CD4-positive, alpha-beta T cell treated with Interferon gamma for 1 hour (primary cell): ENCODE measurements around the gene GUCY1A2.
"Not testable (repeated sequence)": the region's sequence is repeated elsewhere in the genome, so short reads cannot be mapped to it uniquely, and the experiment has no call there.

ENCODE experiments used
- DNase-seq: peaks from one replicate; pipeline ENCODE4 v3.0.0-alpha.2; 2020

The GUCY1A2 gene

GRCh38 chr11:106939157-106939556, 79.1 kb downstream of the GUCY1A2 start:
- no peak for DNase-seq

GRCh38 chr11:106937111-106937510, 81.2 kb downstream of the GUCY1A2 start:
- no peak for DNase-seq

GRCh38 chr11:106925245-106925644, 93.0 kb downstream of the GUCY1A2 start:
- DNase-seq: no peak

- DNase-seq: no peak
Measured at GRCh38 chr11:106920899-106921509, 97.3 kb downstream of the GUCY1A2 start.

- DNase-seq: no peak
Measured at GRCh38 chr11:106917973-106918372, 100.3 kb downstream of the GUCY1A2 start.

- DNase-seq: no peak
Measured at GRCh38 chr11:106914409-106914808, 103.9 kb downstream of the GUCY1A2 start.

- DNase-seq: no peak
Measured at GRCh38 chr11:106913141-106913540, 105.1 kb downstream of the GUCY1A2 start.

GRCh38 chr11:106904826-106905225, 113.5 kb downstream of the GUCY1A2 start:
- no peak for DNase-seq

- DNase-seq: no peak
Measured at GRCh38 chr11:106889718-106890117, 128.6 kb downstream of the GUCY1A2 start.

- DNase-seq: no peak
Measured at GRCh38 chr11:106888386-106888785, 129.9 kb downstream of the GUCY1A2 start.

GRCh38 chr11:106883693-106884092, 134.6 kb downstream of the GUCY1A2 start:
- DNase-seq: not testable (repeated sequence)

GRCh38 chr11:106879832-106880546, 138.3 kb downstream of the GUCY1A2 start:
- no peak for DNase-seq

- no peak for DNase-seq
Measured at GRCh38 chr11:106879029-106879428, 139.2 kb downstream of the GUCY1A2 start.

- no peak for DNase-seq
Measured at GRCh38 chr11:106875013-106875412, 143.3 kb downstream of the GUCY1A2 start.

- no peak for DNase-seq
Measured at GRCh38 chr11:106872246-106872645, 146.0 kb downstream of the GUCY1A2 start.

- DNase-seq: no peak
Measured at GRCh38 chr11:106858200-106858599, 160.1 kb downstream of the GUCY1A2 start.

GRCh38 chr11:106856566-106856965, 161.7 kb downstream of the GUCY1A2 start:
- DNase-seq: no peak

- DNase-seq: no peak
Measured at GRCh38 chr11:106854429-106854828, 163.8 kb downstream of the GUCY1A2 start.

GRCh38 chr11:106853850-106854401, 164.3 kb downstream of the GUCY1A2 start:
- no peak for DNase-seq

GRCh38 chr11:106852779-106853178, 165.5 kb downstream of the GUCY1A2 start:
- no peak for DNase-seq

- no peak for DNase-seq
Measured at GRCh38 chr11:106848526-106848925, 169.8 kb downstream of the GUCY1A2 start.

- DNase-seq: no peak
Measured at GRCh38 chr11:106842134-106842533, 176.1 kb downstream of the GUCY1A2 start.

- DNase-seq: no peak
Measured at GRCh38 chr11:106840947-106841346, 177.3 kb downstream of the GUCY1A2 start.

GRCh38 chr11:106840146-106840545, 178.1 kb downstream of the GUCY1A2 start:
- no peak for DNase-seq
